ENCODE results near the gene PRR13.
A peak's percentile ranks its signal among the peaks of the same experiment; 100 is the strongest.
"Not testable (repeated sequence)": the region's sequence is repeated elsewhere in the genome, so short reads cannot be mapped to it uniquely, and the experiment has no call there.

Gene PRR13

DNA sequence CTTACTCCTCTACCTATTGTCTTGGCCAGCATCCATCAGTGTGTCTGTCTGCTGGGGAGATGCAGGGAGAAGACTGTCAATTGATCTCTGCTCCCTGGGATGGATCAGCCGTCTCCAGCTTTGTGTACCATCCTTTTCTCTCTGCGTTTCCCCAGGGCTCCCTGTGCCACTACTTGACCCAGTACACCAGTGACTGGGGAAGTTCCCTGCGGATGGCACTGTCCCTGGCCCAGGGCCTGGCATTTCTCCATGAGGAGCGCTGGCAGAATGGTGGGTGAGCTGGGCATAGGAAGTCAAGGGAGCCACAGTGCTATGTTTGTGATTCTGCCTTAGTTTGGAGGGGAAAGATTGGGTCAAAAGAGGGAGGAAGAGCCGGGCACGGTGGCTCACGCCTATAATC lies 12.8 kb upstream of the PRR13 start:
- TF ChIP-seq CTCF (IDR thresholded peaks at IDR 0.05; ENCODE audit: borderline replicate concordance, insufficient read depth, low read depth, low read length): no peak
- H3K4me3 ChIP-seq (ENCODE audit: low read depth, low read length): no peak overlapping the region

DNA sequence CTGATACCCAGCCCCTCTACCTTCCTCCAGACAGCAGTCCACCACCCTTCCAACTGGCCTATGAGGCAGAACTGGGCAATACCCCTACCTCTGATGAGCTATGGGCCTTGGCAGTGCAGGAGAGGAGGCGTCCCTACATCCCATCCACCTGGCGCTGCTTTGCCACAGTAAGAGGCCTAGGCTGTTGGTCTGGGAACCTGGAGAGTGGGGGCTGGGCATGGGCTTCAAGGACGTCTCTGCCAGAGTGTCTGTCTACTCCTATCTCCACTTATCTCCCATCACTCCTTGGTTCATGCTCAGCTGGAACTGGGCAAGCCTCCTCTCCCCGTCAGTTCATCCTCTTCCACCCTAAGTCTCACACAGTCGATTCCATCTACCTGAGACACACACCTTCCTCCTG lies 11.4 kb upstream of the PRR13 start:
- no peak overlapping the region for H3K4me3 ChIP-seq (ENCODE audit: low read depth, low read length)
- TF ChIP-seq CTCF (IDR thresholded peaks at IDR 0.05; ENCODE audit: borderline replicate concordance, insufficient read depth, low read depth, low read length): no peak

DNA sequence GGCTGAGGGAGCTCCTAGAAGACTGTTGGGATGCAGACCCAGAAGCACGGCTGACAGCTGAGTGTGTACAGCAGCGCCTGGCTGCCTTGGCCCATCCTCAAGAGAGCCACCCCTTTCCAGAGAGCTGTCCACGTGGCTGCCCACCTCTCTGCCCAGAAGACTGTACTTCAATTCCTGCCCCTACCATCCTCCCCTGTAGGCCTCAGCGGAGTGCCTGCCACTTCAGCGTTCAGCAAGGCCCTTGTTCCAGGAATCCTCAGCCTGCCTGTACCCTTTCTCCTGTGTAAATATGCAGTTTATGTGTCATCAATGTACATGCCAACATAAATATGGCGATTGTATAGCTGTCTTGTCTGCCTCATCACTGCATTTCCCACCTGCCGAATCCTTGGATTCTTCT lies 10.3 kb upstream of the PRR13 start:
- no peak overlapping the region for H3K4me3 ChIP-seq (ENCODE audit: low read depth, low read length)
- no peak for TF ChIP-seq CTCF (IDR thresholded peaks at IDR 0.05; ENCODE audit: borderline replicate concordance, insufficient read depth, low read depth, low read length)

DNA sequence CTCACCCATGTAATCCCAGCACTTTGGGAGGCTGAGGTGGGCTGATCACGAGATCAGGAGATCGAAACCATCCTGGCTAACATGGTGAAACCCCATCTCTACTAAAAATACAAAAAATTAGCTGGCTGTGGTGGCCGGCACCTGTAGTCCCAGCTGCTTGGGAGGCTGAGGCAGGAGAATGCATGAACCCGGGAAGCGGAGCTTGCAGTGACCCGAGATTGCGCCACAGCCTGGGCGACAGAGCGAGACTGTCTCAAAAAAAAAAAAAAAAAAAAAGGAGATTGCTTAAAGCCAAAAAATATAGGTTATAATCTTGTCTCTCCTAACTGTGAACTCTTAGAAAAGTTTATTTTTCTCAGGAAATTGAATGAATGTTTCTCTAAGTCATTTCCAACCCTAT lies 6.2 kb upstream of the PRR13 start:
- H3K4me3 ChIP-seq (ENCODE audit: low read depth, low read length): not testable (repeated sequence)

DNA sequence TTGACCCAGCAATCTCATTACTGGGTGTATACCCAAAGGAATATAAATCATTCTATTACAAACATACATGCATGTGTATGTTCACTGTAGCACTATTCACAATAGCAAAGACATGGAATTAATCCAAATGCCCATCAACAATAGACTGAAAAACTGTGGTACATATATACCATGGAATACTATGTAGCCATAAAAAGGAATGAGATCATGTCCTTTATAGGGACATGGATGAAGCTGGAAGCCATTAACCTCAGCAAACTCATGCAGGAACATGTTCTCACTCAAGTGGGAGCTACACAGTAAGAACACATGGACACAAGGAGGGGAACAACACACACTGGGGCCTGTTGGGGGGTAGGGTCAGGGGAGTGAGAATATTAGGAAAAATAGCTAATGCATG lies 2.0 kb upstream of the PRR13 start:
- not testable (repeated sequence) for H3K4me3 ChIP-seq (ENCODE audit: low read depth, low read length)

DNA sequence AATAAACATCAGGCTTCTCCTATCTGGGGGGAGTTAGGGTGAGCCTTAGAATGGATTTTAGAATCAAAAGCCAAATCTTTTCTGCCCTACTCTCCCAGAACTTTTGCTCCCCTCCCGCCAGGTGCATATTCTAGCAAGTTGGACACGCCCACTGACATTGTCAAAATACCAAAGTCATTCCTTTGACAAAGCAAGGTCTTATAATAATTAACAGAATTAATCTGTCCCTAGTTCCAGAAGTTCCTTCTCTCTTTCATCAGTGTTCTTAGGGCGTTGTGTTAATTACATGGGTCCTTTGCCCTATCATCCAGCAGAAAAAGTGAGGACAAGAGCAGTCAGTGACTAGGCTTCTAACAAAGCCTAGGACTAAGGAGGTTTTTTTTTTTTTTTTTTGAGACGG lies 2.4 kb downstream of the PRR13 start:
- no peak for TF ChIP-seq CTCF (IDR thresholded peaks at IDR 0.05; ENCODE audit: borderline replicate concordance, insufficient read depth, low read depth, low read length)
- H3K4me3 ChIP-seq (ENCODE audit: low read depth, low read length): no peak overlapping the region

GRCh38 chr12:53444593-53445325 lies 3.2 kb downstream of the PRR13 start:
- not testable (repeated sequence) for H3K4me3 ChIP-seq (ENCODE audit: low read depth, low read length)

- TF ChIP-seq CTCF (IDR thresholded peaks at IDR 0.05; ENCODE audit: borderline replicate concordance, insufficient read depth, low read depth, low read length): no peak
- no peak overlapping the region for H3K4me3 ChIP-seq (ENCODE audit: low read depth, low read length)
Measured at GRCh38 chr12:53450936-53451335, 9.4 kb downstream of the PRR13 start.

- peak within 1 kb of the TSS; percentile 76 for H3K4me3 ChIP-seq (ENCODE audit: low read depth, low read length)
- TF ChIP-seq CTCF (IDR thresholded peaks at IDR 0.05; ENCODE audit: borderline replicate concordance, insufficient read depth, low read depth, low read length): peak; percentile 92
Measured at GRCh38 chr12:53451661-53452158, 10.2 kb downstream of the PRR13 start, which contains the start of gene PCBP2. TSS of gene PCBP2 (plus strand) at chr12:53452102. CDS start at chr12:53454801, 2,699 bp downstream.
